Sigmoid colon (tissue), 7 donors: ENCODE data around the gene IL15RA. TPM values are rescaled to one million over a fixed set of nuclear protein-coding genes. Genes with fewer than 3 reads are reported as not detected.
"Not testable (repeated sequence)": the region's sequence is repeated elsewhere in the genome, so short reads cannot be mapped to it uniquely, and the experiment has no call there.

Experiments used
- DNase-seq: peaks from one replicate; pipeline ENCODE4 v3.0.0-alpha.2; 2019
- H3K27ac ChIP-seq, 4 donors: fragments of 200-600 bp; sonication (generic); one replicate each; pipeline ENCODE4 v1.5.1; 2016 to 2019; ENCODE audit warnings: mild to moderate bottlenecking in 1 of 4
- H3K27me3 ChIP-seq, 3 donors: fragments of 200-600 bp; sonication (generic); one replicate each; pipeline ENCODE4 v1.5.1; 2019; ENCODE audit warnings: mild to moderate bottlenecking in 1 of 3
- H3K36me3 ChIP-seq, 4 donors: fragments of 200-600 bp; sonication (generic); one replicate each; pipeline ENCODE4 v1.5.1; 2016 to 2019
- H3K4me1 ChIP-seq, 4 donors: fragments of 200-600 bp; sonication (generic); one replicate each; pipeline ENCODE4 v1.5.1; 2017 to 2019
- H3K4me3 ChIP-seq, 4 donors: fragments of 200-600 bp; sonication (generic); one replicate each; pipeline ENCODE4 v1.5.1; 2017 to 2019; ENCODE audit warnings: mild to moderate bottlenecking in 2 of 4, moderate library complexity in 1 of 4
- H3K9me3 ChIP-seq, 4 donors: fragments of 200-600 bp in 3 of 4; sonication (generic) in 3 of 4; one replicate each; pipeline versions ENCODE4 v1.5.1 to v1.6.1; 2013 to 2019
- EP300 ChIP-seq, 4 donors: sonication (generic); formaldehyde crosslinking; IDR thresholded peaks; one replicate each; pipeline ENCODE4 v1.6.1; 2017; ENCODE audit warnings: antibody characterized with exemption in 4 of 4
- POLR2A ChIP-seq, 2 donors: fragments of 450-650 bp; IDR thresholded peaks; one replicate each; pipeline ENCODE4 v1.6.1; 2016; ENCODE audit warnings: antibody characterized with exemption in 2 of 2, mild to moderate bottlenecking in 2 of 2, moderate library complexity in 2 of 2
- POLR2AphosphoS5 ChIP-seq, 4 donors: sonication (generic); formaldehyde crosslinking; IDR thresholded peaks; one replicate each; pipeline ENCODE4 v1.6.1; 2017; ENCODE audit warnings: antibody characterized with exemption in 4 of 4
- WGBS, 2 donors: extraction: QIAGEN DNeasy Blood & Tissue Kit; methylation state at CpG; one replicate each; pipeline ENCODE4 v1.1.7; 2013; 5-methylcytosine and 5-hydroxymethylcytosine counted together
- intact Hi-C: fragments of 100-400 bp; cut with DNase I; formaldehyde crosslinking; loops from one replicate; pipeline ENCODE4 v1.15.1; 2023
- polyA plus RNA-seq, 3 donors: library from polyadenylated mRNA; stranded (reverse); fragments of 200-250 nt; gene quantifications; one replicate each; pipeline ENCODE4 v1.2.3, GENCODE V29; 2013
- total RNA-seq, 4 donors: library from RNA; depleted of rRNA; stranded (reverse); fragments of >200 nt; gene quantifications; one replicate each; pipeline ENCODE4 v1.1.0, GENCODE V29; 2016
- TF ChIP-seq, protein P1 (sequence below), 4 experiments: fragments of 450-650 bp in 3 of 4; fragments of 200-600 bp in 1 of 4; IDR thresholded peaks; one replicate each; pipeline ENCODE4 v1.5.1; 2016 to 2019; ENCODE audit warnings: antibody characterized with exemption in 4 of 4, mild to moderate bottlenecking in 3 of 4, moderate library complexity in 2 of 4
- donor health status: healthy with polysubstance abuse.
- donor health status: Bipolar disorder and iron deficiency.
- donor health status: healthy.

The IL15RA gene
- total and polyA plus RNA-seq, 7 donors, result 5.5 to 23.7 (median 15.8) TPM

DNA sequence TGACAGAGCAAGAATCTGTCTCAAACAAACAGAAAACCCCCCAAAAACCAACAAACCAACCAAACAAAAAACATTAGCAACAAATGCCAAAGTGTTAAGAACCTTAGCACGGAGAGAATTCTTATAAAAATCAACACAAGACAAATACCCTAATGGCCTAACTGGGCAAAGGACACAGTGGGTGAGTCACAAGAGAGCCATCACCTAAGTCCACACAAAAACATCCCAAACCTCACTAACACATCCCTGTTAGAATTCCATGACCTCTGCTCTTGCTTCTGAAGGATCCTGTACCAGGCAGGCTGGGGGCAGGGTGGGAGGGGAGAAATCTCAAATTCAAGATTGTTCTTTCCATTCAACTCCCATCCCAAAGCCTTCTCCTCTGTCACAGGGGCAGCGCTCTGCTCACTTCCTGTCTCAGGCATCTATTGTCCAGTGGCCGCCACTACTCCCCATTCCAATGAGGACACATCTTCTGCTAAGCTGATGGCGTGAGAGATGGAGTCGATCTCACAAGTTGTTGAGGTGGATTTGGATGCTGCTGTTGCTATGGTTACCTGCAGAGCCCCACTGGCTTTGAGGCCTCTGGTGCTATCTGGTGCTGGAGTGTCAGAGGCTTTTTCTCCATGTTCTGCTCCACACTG, 9.2 kb downstream of the IL15RA start:
- WGBS, 2 donors, result 87 to 88% methylated on average over 5 of the region's 5 CpGs
- Histone ChIP-seq H3K9me3 (no peaks in the 10 kb centered on the region), H3K36me3 (no peaks in the 10 kb centered on the region), H3K4me1 (peaks cover 0 to 3% (median 0%) of the 10 kb centered on the region in 4 donors), H3K27me3 (no peaks in the 10 kb centered on the region), H3K4me3 (no peak overlapping the region), H3K27ac (no peak overlapping the region)
- intact Hi-C loops, result no loop called here
- peak; percentile 58 for DNase-seq
- TF ChIP-seq POLR2A (IDR thresholded peaks at IDR 0.05) (no peak), EP300 (IDR thresholded peaks at IDR 0.05) (no peak), POLR2AphosphoS5 (IDR thresholded peaks at IDR 0.05) (no peak)
- TF ChIP-seq, protein P1, sequence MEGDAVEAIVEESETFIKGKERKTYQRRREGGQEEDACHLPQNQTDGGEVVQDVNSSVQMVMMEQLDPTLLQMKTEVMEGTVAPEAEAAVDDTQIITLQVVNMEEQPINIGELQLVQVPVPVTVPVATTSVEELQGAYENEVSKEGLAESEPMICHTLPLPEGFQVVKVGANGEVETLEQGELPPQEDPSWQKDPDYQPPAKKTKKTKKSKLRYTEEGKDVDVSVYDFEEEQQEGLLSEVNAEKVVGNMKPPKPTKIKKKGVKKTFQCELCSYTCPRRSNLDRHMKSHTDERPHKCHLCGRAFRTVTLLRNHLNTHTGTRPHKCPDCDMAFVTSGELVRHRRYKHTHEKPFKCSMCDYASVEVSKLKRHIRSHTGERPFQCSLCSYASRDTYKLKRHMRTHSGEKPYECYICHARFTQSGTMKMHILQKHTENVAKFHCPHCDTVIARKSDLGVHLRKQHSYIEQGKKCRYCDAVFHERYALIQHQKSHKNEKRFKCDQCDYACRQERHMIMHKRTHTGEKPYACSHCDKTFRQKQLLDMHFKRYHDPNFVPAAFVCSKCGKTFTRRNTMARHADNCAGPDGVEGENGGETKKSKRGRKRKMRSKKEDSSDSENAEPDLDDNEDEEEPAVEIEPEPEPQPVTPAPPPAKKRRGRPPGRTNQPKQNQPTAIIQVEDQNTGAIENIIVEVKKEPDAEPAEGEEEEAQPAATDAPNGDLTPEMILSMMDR (IDR thresholded peaks at IDR 0.05), result no peak

DNA sequence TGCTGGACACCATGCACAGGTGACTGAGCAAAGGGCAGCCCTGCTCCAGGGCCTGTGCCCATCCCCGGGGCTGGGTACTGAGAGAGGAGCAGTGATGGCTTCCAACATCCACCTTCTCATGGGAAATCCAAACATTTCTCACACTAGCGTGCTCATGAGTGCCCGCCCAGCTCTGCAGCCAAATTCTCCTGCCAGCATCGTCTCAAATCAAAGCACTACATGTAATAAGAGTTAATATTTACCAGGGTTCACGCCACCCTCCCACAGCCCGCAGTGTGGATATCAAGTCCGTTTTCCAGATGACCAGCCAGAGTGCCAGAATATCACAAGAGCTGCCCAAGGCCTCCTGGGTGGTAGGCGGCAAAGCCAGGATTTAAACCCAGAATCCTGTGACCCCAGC, 12.1 kb downstream of the IL15RA start:
- Histone ChIP-seq H3K9me3 (no peaks in the 10 kb centered on the region), H3K4me3 (no peak overlapping the region), H3K27me3 (no peaks in the 10 kb centered on the region), H3K36me3 (peaks cover 0 to 4% (median 0%) of the 10 kb centered on the region in 4 donors), H3K4me1 (no peaks in the 10 kb centered on the region), H3K27ac (no peak overlapping the region)
- no peak for TF ChIP-seq EP300 (IDR thresholded peaks at IDR 0.05)
- TF ChIP-seq POLR2A (IDR thresholded peaks at IDR 0.05), result no peak
- TF ChIP-seq, protein P1 (IDR thresholded peaks at IDR 0.05), result no peak
- TF ChIP-seq POLR2AphosphoS5 (IDR thresholded peaks at IDR 0.05), result no peak
- peak; percentile 33 for DNase-seq
- intact Hi-C loops, result no loop called here
- WGBS, 2 donors, result 20 to 77% methylated on average over 8 of the region's 8 CpGs

DNA sequence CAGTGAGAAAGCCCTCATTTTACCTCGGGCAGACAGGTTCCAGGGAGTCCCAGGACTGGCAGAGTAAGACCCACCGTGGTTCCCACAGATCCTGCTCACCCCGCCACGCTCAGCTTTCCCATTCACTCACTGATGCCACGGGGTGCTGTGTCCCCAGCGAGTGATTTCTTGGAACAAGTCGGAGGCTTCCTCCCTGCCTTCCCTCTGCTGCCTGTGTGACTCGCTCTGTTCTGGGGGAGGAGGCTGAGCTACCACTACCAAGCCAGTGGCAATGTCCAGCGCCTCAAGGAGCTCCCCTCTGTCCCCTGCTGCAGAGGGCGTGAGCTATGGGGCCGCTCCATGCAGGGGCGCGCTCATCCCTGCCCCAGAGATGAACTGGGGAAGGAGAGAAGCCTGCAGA, 12.6 kb downstream of the IL15RA start:
- Histone ChIP-seq H3K4me1 (no peaks in the 10 kb centered on the region), H3K27me3 (no peaks in the 10 kb centered on the region), H3K27ac (no peak overlapping the region), H3K36me3 (peaks cover 0 to 10% (median 0%) of the 10 kb centered on the region in 4 donors), H3K9me3 (no peaks in the 10 kb centered on the region), H3K4me3 (no peak overlapping the region)
- intact Hi-C loops, result no loop called here
- DNase-seq, result peak; percentile 37
- WGBS, 2 donors, result 84 to 94% methylated on average over 13 of the region's 13 CpGs
- TF ChIP-seq, protein P1 (IDR thresholded peaks at IDR 0.05), result no peak
- TF ChIP-seq EP300 (IDR thresholded peaks at IDR 0.05) (no peak), POLR2A (IDR thresholded peaks at IDR 0.05) (no peak), POLR2AphosphoS5 (IDR thresholded peaks at IDR 0.05) (no peak)

DNA sequence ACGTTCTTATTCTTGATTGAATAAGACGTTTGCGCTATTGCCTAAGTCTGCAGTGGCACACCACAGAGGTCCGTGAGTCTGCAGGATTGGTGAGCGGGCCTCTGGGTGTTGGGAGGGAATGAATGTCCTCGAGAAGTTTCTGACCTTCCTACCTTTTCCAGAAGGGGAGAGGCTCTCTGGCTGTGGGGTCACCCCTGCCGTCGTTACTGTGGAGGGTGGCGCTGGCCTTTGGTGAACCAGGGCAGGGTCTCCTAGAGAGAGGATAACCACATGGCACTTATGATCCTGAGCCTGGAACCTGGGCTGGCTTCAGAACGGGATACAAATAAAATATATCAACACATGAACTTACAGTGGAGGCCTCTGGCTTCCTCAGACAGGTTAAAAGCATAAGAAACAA, 13.8 kb downstream of the IL15RA start:
- H3K36me3 ChIP-seq, result peaks cover 0 to 10% (median 0%) of the 10 kb centered on the region in 4 donors
- intact Hi-C loops, result no loop called here
- peak; percentile 29 for DNase-seq
- H3K4me3 ChIP-seq, result no peak overlapping the region
- H3K27ac ChIP-seq, result no peak overlapping the region
- H3K27me3 ChIP-seq, result no peaks in the 10 kb centered on the region
- TF ChIP-seq POLR2AphosphoS5 (IDR thresholded peaks at IDR 0.05) (no peak), POLR2A (IDR thresholded peaks at IDR 0.05) (no peak), EP300 (IDR thresholded peaks at IDR 0.05) (no peak)
- TF ChIP-seq, protein P1 (IDR thresholded peaks at IDR 0.05), result no peak
- H3K4me1 ChIP-seq, result no peaks in the 10 kb centered on the region
- no peaks in the 10 kb centered on the region for H3K9me3 ChIP-seq
- WGBS, 2 donors, result 90 to 92% methylated on average over 10 of the region's 10 CpGs

DNA sequence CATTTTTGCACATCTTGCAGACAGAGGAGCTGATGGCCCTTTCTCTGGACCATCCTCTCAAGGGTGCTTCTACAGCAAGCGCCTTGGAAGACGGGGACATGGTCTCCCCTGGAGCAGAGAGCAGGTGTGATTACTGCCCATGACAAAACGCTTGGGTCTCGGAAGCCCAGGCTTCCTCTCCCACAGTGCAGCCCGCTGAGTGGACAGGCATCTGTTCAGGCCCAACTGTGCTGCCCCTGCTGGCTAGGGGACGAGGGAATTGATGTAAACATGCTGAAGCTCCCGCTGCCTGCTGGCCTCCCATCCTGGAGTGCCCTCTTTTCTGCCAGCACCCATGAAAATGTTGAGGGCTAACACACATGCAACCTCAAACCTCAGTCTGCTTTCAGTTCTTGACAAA, 14.3 kb downstream of the IL15RA start:
- Histone ChIP-seq H3K4me3 (no peak overlapping the region), H3K36me3 (peaks cover 0 to 10% (median 0%) of the 10 kb centered on the region in 4 donors), H3K27me3 (no peaks in the 10 kb centered on the region), H3K4me1 (no peaks in the 10 kb centered on the region), H3K9me3 (no peaks in the 10 kb centered on the region), H3K27ac (no peak overlapping the region)
- DNase-seq, result peak; percentile 43
- WGBS, 2 donors, result 95% methylated on average over 7 of the region's 7 CpGs
- TF ChIP-seq POLR2A (IDR thresholded peaks at IDR 0.05) (no peak), POLR2AphosphoS5 (IDR thresholded peaks at IDR 0.05) (no peak), EP300 (IDR thresholded peaks at IDR 0.05) (no peak)
- TF ChIP-seq, protein P1 (IDR thresholded peaks at IDR 0.05), result no peak
- intact Hi-C loops, result no loop called here

DNA sequence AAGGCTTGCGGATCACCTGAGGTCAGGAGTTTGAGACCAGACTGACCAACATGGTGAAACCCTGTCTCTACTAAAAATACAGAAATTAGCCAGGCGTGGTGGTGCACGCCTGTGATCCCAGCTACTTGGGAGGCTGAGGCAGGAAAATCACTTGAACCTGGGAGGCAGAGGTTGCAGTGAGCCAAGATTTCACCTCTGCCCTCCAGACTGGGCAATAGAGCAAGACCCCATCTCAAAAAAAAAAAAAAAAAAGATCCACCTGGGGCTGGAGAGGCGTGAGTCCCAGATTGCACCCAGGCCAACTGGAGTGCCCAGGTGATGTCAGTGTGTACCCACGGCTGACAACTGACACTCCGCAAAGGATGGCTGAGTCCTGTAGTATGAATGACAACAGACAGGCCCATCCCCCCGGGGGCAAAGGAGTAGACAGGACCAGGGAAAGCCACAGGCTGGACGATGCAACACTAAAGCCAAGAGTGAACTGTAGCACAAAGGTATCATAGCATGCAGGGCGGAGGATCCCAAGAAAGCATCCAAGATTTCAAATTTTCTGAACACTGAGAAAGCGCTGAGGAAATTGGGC, 14.9 kb downstream of the IL15RA start:
- peak; percentile 11 for DNase-seq
- H3K27me3 ChIP-seq, H3K4me3 ChIP-seq, H3K4me1 ChIP-seq, H3K36me3 ChIP-seq, H3K27ac ChIP-seq, intact Hi-C loops, H3K9me3 ChIP-seq: not testable (repeated sequence)
- 95 to 98% methylated on average over 10 of the region's 10 CpGs for WGBS, 2 donors
